HL-60 (cell line): ENCODE data around the gene PODNL1.

ENCODE experiments used
- DNase-seq, 2 experiments: peaks; one replicate each; pipeline ENCODE4 v3.0.0-alpha.2; 2010 to 2020; ENCODE audit warnings: low read depth in 1 of 2, low spot score in 1 of 2
- H3K27ac ChIP-seq: fragments of 250-450 bp; sonication (Bioruptor Pico); replicated peaks from 2 replicates; pipeline ENCODE4 v1.5.1; 2020; ENCODE audit warnings: mild to moderate bottlenecking, moderate library complexity
- H3K27me3 ChIP-seq: fragments of 250-450 bp; sonication (Bioruptor Pico); 2 replicates; pipeline ENCODE4 v1.5.1; 2021; ENCODE audit warnings: mild to moderate bottlenecking, moderate library complexity; ENCODE audit not compliant: insufficient read depth, poor library complexity, severe bottlenecking
- H3K4me3 ChIP-seq: replicated peaks from 2 replicates; pipeline ENCODE4 v1.5.1; 2011; ENCODE audit warnings: mild to moderate bottlenecking, control low read depth, low read length; ENCODE audit not compliant: insufficient read depth
- GABPA ChIP-seq: IDR thresholded peaks from 2 replicates; pipeline ENCODE4 v1.6.1; 2012; ENCODE audit warnings: low read depth
- POLR2AphosphoS5 ChIP-seq: IDR thresholded peaks from 2 replicates; pipeline ENCODE4 v1.6.1; 2012; ENCODE audit warnings: low read depth
- REST ChIP-seq: IDR thresholded peaks from 2 replicates; pipeline ENCODE4 v1.6.1; 2012; ENCODE audit warnings: low read depth; ENCODE audit not compliant: insufficient replicate concordance
- SPI1 ChIP-seq: IDR thresholded peaks from 2 replicates; pipeline ENCODE4 v1.6.1; 2012; ENCODE audit warnings: low read depth, mild to moderate bottlenecking, borderline replicate concordance
- TF ChIP-seq, protein P1 (sequence below): IDR thresholded peaks from one replicate; pipeline ENCODE4 v1.5.1; 2011; ENCODE audit warnings: low read length, control low read depth, inconsistent platforms; ENCODE audit not compliant: insufficient read depth

PODNL1 gene

GRCh38 chr19:13979686-13980085 lies 41.5 kb upstream of the PODNL1 start:
- Histone ChIP-seq H3K27ac (no peak overlapping the region), H3K4me3 (no peak overlapping the region), H3K27me3 (no peaks in the 10 kb centered on the region)
- TF ChIP-seq, protein P1, sequence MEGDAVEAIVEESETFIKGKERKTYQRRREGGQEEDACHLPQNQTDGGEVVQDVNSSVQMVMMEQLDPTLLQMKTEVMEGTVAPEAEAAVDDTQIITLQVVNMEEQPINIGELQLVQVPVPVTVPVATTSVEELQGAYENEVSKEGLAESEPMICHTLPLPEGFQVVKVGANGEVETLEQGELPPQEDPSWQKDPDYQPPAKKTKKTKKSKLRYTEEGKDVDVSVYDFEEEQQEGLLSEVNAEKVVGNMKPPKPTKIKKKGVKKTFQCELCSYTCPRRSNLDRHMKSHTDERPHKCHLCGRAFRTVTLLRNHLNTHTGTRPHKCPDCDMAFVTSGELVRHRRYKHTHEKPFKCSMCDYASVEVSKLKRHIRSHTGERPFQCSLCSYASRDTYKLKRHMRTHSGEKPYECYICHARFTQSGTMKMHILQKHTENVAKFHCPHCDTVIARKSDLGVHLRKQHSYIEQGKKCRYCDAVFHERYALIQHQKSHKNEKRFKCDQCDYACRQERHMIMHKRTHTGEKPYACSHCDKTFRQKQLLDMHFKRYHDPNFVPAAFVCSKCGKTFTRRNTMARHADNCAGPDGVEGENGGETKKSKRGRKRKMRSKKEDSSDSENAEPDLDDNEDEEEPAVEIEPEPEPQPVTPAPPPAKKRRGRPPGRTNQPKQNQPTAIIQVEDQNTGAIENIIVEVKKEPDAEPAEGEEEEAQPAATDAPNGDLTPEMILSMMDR, result no peak
- TF ChIP-seq REST (no peak), POLR2AphosphoS5 (no peak)
- no peak for DNase-seq

DNA sequence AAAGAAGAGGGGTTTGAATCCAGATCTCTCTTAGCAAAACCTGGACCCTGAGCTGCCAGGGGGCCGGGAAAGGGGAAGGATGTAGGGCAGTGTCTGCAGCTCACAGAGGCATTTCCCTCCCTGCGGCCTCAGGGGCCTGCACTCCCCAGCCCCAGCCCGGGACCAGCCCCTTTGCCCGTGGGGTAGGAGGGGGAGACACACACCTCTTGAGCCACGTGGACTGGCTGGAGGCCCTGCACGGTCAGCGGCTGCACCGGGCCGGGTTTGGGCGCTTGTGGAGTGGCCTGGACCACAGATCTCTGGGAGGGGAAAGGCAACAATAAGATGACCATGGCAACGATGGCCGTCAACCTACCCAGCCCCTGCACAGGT lies 41.0 kb upstream of the PODNL1 start:
- Histone ChIP-seq H3K27me3 (no peaks in the 10 kb centered on the region), H3K4me3 (no peak overlapping the region), H3K27ac (no peak overlapping the region)
- no peak for TF ChIP-seq GABPA
- DNase-seq, result no peak

DNA sequence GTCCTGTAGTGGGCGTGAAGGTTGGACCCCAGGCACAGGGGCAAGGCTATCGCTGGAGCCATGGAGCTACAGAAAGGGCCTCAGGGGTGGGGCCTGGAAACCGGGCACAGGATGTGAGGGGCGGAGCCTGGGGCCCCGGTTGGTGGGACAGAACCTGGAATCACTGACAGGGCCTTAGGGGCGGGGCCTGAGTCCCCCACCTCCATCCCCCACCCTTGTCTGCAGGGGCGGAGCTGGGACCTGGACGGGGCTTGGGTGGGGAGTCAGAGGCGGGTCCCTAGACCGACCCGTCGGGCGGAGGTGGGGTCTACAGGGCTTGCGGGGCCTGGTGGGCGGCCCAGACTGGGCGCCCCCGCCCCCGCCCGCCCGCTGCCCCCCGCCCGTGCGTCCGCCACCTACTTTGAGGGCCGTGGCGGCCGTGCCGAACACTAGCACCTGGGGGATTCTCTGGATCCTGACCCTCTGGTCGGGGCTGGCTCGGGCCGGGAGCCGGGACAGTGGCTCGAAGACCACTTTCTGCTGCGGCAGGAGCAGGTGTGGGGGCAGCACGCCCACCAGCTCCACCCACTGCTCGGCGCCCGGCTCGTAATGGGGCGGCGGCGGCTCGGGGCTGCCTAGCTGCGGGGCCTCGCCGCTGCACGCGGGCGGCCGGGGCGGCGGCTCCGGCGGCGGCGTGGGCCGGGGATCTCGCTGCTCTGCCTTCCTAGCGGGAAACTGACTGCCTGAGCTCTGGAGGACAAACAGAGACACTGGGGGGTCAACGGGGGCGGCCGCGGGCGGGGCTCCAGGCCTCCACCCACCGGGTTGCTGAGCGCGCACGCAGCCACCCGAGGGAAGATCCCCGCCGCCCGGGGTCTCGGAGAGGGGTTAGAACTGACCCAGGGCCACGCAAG lies 40.4 kb upstream of the PODNL1 start:
- DNase-seq, result no peak
- Histone ChIP-seq H3K27me3 (no peaks in the 10 kb centered on the region), H3K27ac (no peak overlapping the region), H3K4me3 (no peak overlapping the region)
- TF ChIP-seq GABPA (no peak), REST (no peak), POLR2AphosphoS5 (no peak), SPI1 (no peak)
- TF ChIP-seq, protein P1, result no peak

DNA sequence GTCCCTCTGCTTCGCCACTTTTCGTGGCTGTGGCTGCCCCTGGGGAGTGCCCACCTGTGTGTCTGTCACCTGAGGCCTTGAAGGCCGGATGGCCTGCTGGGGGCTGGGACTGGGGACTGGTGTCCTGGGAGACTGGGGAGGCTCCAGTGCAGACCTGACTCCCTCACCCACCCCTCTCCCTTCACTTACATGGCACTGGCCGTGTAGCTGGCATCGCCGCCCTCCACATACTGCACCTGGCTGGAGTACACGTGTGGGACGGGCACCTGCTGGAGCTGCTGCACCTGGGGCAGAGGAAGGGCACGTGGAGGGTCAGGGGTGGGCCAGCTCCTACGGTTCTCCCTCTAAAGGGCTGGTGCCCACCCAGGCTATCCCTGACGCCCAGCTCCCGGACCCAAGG lies 39.6 kb upstream of the PODNL1 start:
- no peak for TF ChIP-seq REST
- TF ChIP-seq POLR2AphosphoS5, result no peak
- TF ChIP-seq SPI1, result no peak
- TF ChIP-seq, protein P1, result no peak
- no peak for TF ChIP-seq GABPA
- DNase-seq, result no peak
- Histone ChIP-seq H3K27ac (no peak overlapping the region), H3K27me3 (no peaks in the 10 kb centered on the region), H3K4me3 (no peak overlapping the region)
